ENCODE results near the gene KRTAP4-11. TPM values are rescaled to one million over a fixed set of nuclear protein-coding genes. Genes with fewer than 3 reads are reported as not detected.
"Not testable (repeated sequence)": the region's sequence is repeated elsewhere in the genome, so short reads cannot be mapped to it uniquely, and the experiment has no call there.

KRTAP4-11 gene
- total and polyA plus RNA-seq, 2 of the 4 experiments (the other 2 are of a cell fraction) = not detected

DNA sequence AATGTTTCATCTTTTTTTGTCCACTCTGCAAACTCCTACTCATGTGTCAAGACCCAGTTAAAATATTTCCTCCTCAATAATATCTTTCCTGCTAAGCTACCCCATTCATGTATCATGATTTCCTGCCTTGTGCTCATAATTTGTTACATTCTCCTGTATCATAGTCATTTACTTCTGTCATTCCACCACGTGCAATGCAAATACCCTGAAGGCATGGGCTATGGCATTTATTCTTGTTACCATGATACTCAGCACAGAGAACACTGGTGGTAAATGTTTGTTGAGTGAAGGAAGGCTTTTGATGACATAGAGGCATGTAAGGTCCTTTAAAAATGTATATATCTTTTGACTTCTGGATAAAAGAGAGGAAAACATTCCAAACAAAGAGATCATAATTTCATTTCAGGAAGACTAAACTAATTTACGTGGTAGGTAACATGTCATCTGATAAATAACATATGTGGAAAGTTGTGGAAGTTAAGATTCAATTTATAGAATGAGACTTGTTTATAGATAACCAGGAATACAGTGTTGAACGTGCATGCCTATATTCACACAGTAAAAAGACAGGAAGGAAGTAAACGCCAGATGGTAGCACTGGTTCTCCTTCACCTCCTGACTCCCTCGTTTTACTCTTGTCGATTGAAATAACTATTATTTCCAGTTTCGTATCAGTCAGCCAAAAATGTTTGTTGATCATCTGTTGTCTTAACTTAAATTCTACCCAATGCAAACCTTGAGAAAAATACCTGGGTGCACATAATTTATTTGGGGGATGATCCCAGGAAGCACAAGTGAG lies 18.3 kb downstream of the KRTAP4-11 start:
- Histone ChIP-seq H2BK15ac (ENCODE audit: low read depth, low read length) (peak overlapping the region; percentile 23; the same call in 1 of the 3 replicates), H3K4ac (ENCODE audit: low read depth, low read length) (peak overlapping the region; percentile 78), H4K8ac (ENCODE audit: low read depth in 2 of 2, low read length in 2 of 2) (peak overlapping the region; percentile 1 to 81; a peak in 3 of 4 replicates), H3K14ac (replicated peaks; ENCODE audit: low read depth, low read length) (peak overlapping the region; percentile 83), H2BK5ac (ENCODE audit: low read depth, low read length, poor library complexity, severe bottlenecking) (peak overlapping the region; percentile 43), H3K18ac (ENCODE audit: low read depth, low read length) (peak overlapping the region; percentile 64; the same call in 1 of the 2 replicates), H2BK120ac (ENCODE audit: low read depth, low read length) (peak overlapping the region; percentile 85), H2BK20ac (ENCODE audit: low read depth, low read length) (peak overlapping the region; percentile 64)
- H3K23ac ChIP-seq (ENCODE audit: low read depth, low read length); H3K9ac ChIP-seq (ENCODE audit: low read depth, low read length); H3K4me3 ChIP-seq (ENCODE audit: insufficient read depth, low read depth, low read length); H3K9me1 ChIP-seq (ENCODE audit: insufficient read depth, low read length); H4K20me1 ChIP-seq (ENCODE audit: insufficient read depth, low read length); H2AK5ac ChIP-seq (ENCODE audit: low read depth, low read length); H3K4me1 ChIP-seq (ENCODE audit: control insufficient read depth, insufficient read depth, low read length); H4K5ac ChIP-seq (ENCODE audit: low read depth, low read length); intact Hi-C loops (cut with micrococcal nuclease); H3K79me1 ChIP-seq (ENCODE audit: low read depth in 1 of 2, low read length in 2 of 2); POLR2A ChIA-PET (ENCODE audit: unreplicated experiment); H3K27ac ChIP-seq (ENCODE audit: insufficient read depth, low read length); H2AFZ ChIP-seq (replicated peaks; ENCODE audit: low read length, poor library complexity); H3K36me3 ChIP-seq (ENCODE audit: control insufficient read depth, insufficient read depth, low read length); BruUV-seq (replicated peaks); CTCF ChIA-PET; H4K91ac ChIP-seq (ENCODE audit: insufficient read depth, low read depth, low read length); H2AK9ac ChIP-seq (replicated peaks; ENCODE audit: low read depth, low read length, poor library complexity); H3K27me3 ChIP-seq (ENCODE audit: control insufficient read depth, insufficient read depth, low read length); dilution Hi-C loops (cut with HindIII; ENCODE audit: low sequenced_read_pairs, unreplicated experiment); H3K9me3 ChIP-seq (ENCODE audit: control insufficient read depth, insufficient read depth, low read length); H3K56ac ChIP-seq (ENCODE audit: extremely low read depth, insufficient read depth, low read length); in situ Hi-C loops (cut with MboI; ENCODE audit: low sequenced_read_pairs); H3K4me2 ChIP-seq (ENCODE audit: low read depth, low read length): not testable (repeated sequence)
- no CpG with 5 or more reads among the region's 7 CpGs for WGBS, 2 experiments (ENCODE audit: extremely low coverage in 2 of 2, insufficient read length in 1 of 2)
- peak; percentile 81 for DNase-seq
- TF ChIP-seq BHLHE40 (IDR thresholded peaks at IDR 0.05; ENCODE audit: low read depth, low read length) (peak; percentile 90), MAFK (IDR thresholded peaks at IDR 0.05; ENCODE audit: low read depth, low read length) (peak; percentile 26; the same call in 1 of the 2 replicates), MXI1 (IDR thresholded peaks at IDR 0.05; ENCODE audit: borderline replicate concordance, low read depth, low read length) (peak; percentile 87)
- peak; percentile 38 for ATAC-seq (ENCODE audit: low read depth)

Data from IMR-90 (cell line).